Ishikawa (cell line): ENCODE results near the gene EMC9.

Experiments
- CEBPB ChIP-seq: IDR thresholded peaks from 2 replicates; pipeline ENCODE4 v1.6.1; 2012
- CREB1 ChIP-seq: IDR thresholded peaks from 2 replicates; pipeline ENCODE4 v1.6.1; 2012; ENCODE audit warnings: low read depth
- EGR1 ChIP-seq: IDR thresholded peaks from 2 replicates; pipeline ENCODE4 v1.6.1; 2012
- EP300 ChIP-seq: IDR thresholded peaks from 2 replicates; pipeline ENCODE4 v1.6.1; 2012; ENCODE audit warnings: borderline replicate concordance
- FOXM1 ChIP-seq: IDR thresholded peaks from 2 replicates; pipeline ENCODE4 v1.6.1; 2012; ENCODE audit warnings: low read depth, borderline replicate concordance
- MAX ChIP-seq: IDR thresholded peaks from 2 replicates; pipeline ENCODE4 v1.6.1; 2012
- NFIC ChIP-seq: IDR thresholded peaks from 2 replicates; pipeline ENCODE4 v1.6.1; 2012
- RAD21 ChIP-seq: IDR thresholded peaks from 2 replicates; pipeline ENCODE4 v1.6.1; 2012; ENCODE audit warnings: low read depth
- REST ChIP-seq: IDR thresholded peaks from 2 replicates; pipeline ENCODE4 v1.6.1; 2012; ENCODE audit warnings: low read depth, mild to moderate bottlenecking
- TAF1 ChIP-seq: IDR thresholded peaks from 2 replicates; pipeline ENCODE4 v1.6.1; 2012; ENCODE audit warnings: low read depth, mild to moderate bottlenecking
- TCF12 ChIP-seq: IDR thresholded peaks from 2 replicates; pipeline ENCODE4 v1.6.1; 2012; ENCODE audit warnings: low read depth
- TEAD4 ChIP-seq: IDR thresholded peaks from 2 replicates; pipeline ENCODE4 v1.6.1; 2012
- YY1 ChIP-seq: IDR thresholded peaks from 2 replicates; pipeline ENCODE4 v1.6.1; 2012; ENCODE audit warnings: low read depth
- ZBTB7A ChIP-seq: IDR thresholded peaks from 2 replicates; pipeline ENCODE4 v1.6.1; 2012; ENCODE audit warnings: low read depth
- TF ChIP-seq, protein P1 (sequence below): IDR thresholded peaks from 2 replicates; pipeline ENCODE4 v1.6.1; 2012

EMC9 gene

DNA sequence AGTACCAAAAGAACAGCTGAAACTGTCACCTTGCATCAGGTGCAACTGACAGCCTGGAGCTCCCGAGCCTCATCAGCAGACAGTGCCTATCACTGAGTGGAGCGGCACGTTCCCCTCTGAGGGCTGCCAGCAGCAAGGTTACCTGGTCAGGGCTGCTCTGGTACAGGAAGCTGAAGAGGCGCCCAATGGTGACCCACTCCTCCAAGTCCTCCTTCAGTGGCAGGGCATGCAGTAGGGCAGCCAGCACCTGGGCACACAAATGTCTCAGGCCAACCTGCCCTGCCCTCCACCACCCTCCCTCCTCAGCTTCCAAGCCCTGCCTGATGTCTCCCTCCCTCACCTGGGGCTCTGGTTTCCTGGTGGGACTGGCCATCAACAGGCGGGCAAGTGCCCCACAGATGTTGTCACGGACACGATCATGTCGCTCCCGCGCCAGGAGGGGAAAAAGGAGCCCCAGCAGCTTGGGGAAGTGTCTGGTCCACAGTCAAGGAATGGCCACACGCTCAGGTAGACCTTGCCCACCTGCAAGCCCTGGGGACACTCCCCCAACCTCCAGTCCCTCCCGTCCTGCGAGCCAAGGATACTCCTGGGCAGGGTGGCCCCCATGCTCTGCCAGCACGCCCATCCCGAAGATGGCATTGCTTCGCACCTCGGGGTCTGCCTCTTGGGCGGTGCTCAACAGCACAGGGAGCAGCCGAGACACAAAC lies 40.1 kb upstream of the EMC9 start:
- TF ChIP-seq, protein P1, sequence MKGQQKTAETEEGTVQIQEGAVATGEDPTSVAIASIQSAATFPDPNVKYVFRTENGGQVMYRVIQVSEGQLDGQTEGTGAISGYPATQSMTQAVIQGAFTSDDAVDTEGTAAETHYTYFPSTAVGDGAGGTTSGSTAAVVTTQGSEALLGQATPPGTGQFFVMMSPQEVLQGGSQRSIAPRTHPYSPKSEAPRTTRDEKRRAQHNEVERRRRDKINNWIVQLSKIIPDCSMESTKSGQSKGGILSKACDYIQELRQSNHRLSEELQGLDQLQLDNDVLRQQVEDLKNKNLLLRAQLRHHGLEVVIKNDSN = no peak
- no peak for TF ChIP-seq MAX
- no peak for TF ChIP-seq ZBTB7A
- no peak for TF ChIP-seq TCF12
- TF ChIP-seq NFIC = no peak
- no peak for TF ChIP-seq CEBPB
- TF ChIP-seq TAF1 = no peak
- no peak for TF ChIP-seq RAD21
- TF ChIP-seq YY1 = no peak
- no peak for TF ChIP-seq CREB1
- TF ChIP-seq EP300 = no peak
- TF ChIP-seq REST = no peak
- no peak for TF ChIP-seq EGR1
- TF ChIP-seq TEAD4 = no peak
- TF ChIP-seq FOXM1 = no peak

GRCh38 chr14:24179961-24180796 lies 38.8 kb upstream of the EMC9 start:
- TF ChIP-seq, protein P1 = no peak
- TF ChIP-seq YY1 = no peak
- TF ChIP-seq CREB1 = peak; percentile 66; the same call in 1 of the 2 replicates

GRCh38 chr14:24179294-24179960 lies 38.0 kb upstream of the EMC9 start:
- no peak for TF ChIP-seq ZBTB7A
- TF ChIP-seq TEAD4 = no peak
- TF ChIP-seq MAX = no peak
- TF ChIP-seq CREB1 = no peak
- TF ChIP-seq EGR1 = no peak
- TF ChIP-seq TAF1 = no peak
- TF ChIP-seq YY1 = no peak
- TF ChIP-seq CEBPB = no peak
- TF ChIP-seq NFIC = no peak

DNA sequence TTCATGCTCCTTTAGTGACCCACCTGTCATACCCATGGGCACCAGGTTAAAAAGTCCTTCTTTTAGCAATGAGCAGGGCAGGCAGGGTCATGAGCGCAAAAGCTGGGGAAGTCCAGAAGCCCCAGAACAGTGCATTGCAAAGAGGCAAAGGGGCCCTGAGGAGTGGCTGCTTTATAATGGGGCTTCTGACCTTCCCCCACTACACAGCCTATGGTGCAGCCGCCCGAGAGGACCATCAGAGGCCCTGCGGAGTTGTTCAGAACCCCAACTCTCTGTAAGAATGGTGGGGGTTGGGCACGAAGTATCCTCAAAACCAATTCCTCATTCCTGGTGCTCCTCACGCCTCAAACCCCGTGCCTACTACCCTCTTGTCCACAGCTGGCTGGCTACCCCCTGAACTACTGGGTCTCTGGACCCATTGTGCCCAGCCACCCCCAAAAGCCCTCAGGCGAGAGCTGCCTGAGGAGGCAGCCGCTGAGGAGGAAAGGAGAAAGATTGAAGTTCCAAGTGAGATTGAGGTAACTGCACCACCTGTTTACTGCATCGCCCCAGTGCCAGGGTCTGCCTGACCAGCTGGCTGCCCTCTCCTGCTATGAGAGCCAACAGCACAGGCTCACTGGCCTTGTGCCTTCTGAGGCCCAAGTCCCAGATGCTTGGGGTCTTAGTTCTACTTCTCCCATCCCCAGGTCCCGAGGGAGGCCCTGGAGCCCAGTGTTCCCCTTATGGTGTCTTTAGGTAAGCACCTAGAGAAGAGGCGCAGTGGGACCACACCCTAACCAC lies 37.2 kb upstream of the EMC9 start:
- no peak for TF ChIP-seq ZBTB7A
- no peak for TF ChIP-seq EGR1
- no peak for TF ChIP-seq REST
- no peak for TF ChIP-seq RAD21
- no peak for TF ChIP-seq CREB1
- no peak for TF ChIP-seq FOXM1
- TF ChIP-seq MAX = no peak
- no peak for TF ChIP-seq YY1
- no peak for TF ChIP-seq NFIC
- no peak for TF ChIP-seq TAF1
